Activated CD4-positive, alpha-beta T cell treated with anti-CD3 and anti-CD28 coated beads for 24 hours (primary cell): ENCODE data around the gene RPL11.
"Not testable (repeated sequence)": the region's sequence is repeated elsewhere in the genome, so short reads cannot be mapped to it uniquely, and the experiment has no call there.

Experiments
- DNase-seq, 2 donors: peaks; one replicate each; pipeline ENCODE4 v3.0.0-alpha.2; 2020; ENCODE audit warnings: low read depth in 2 of 2

The RPL11 gene

DNA sequence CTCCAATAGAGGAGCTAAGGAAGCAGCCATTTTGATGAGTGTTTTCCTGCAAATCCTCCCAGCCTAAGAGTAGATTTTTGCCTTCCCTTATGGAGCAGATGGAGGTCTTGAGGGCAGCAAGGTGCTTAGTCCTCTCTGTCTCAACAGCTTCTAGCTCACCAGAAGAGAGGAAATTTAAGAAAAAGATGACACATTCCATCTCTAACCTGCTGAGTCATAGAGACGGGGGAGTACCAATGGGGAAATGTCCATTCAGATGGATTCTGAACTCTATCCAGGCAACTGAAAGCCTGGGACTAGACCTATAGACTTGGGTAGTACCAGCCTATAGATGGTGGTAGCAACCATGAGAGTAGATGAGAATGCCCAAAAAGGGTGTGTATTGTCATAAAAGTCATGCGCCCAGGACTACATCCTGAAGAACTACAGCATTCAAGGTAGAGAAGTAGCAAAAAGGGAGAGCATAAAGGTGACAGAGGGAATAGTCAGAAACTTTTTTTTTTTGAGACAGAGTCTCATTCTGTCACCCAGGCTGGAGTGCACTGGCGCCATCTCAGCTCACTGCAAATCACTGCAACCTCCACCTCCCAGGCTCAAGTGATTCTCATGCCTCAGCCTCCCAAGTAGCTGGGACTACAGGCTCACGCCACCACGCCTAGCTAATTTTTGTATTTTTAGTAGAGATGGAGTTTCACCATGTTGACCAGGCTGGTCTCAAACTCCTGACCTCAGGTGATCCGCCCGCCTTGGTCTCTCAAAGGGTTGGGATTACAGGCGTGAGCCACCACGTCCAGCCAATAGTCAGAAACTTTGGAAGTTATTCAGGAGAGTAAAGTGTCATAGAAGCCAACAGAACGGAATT is 41.0 kb downstream of the RPL11 start:
- DNase-seq = no peak

GRCh38 chr1:23733281-23733680 is 41.7 kb downstream of the RPL11 start:
- DNase-seq = not testable (repeated sequence)

- DNase-seq = no peak
These were observed 45.0 kb downstream of the RPL11 start for GRCh38 chr1:23736437-23737134.

GRCh38 chr1:23741609-23742008 is 50.0 kb downstream of the RPL11 start:
- no peak for DNase-seq

- no peak for DNase-seq
These were observed 51.2 kb downstream of the RPL11 start for GRCh38 chr1:23742670-23743286.

GRCh38 chr1:23743287-23744152 is 51.9 kb downstream of the RPL11 start, which contains the start of gene ELOA:
TSS of gene ELOA (plus strand) at chr1:23743471. CDS start at chr1:23743504, 33 bp downstream.
- DNase-seq = peak; percentile 55 to 60

DNA sequence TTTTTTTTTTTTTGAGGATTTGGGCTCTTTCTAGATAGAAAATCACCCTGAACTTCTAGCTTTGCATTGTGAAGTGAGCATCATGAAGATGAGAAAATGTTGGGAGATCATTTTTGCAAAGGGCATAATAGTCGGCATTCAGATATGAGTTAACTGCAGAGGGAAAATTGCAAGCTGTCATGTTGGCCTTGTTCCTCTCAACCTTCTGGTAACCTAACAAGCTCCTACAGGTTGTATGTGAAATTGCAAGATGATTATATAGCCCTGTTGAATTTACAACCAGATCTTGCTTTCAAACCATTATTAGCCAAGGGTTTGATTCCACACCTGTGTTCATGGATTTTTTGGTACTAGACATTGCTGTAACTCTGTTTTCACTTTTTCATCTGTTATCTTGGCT is 53.9 kb downstream of the RPL11 start:
- no peak for DNase-seq
